Breast epithelium (tissue), 4 donors: Measurements from ENCODE around the gene C1QTNF6. TPM values are rescaled to one million over a fixed set of nuclear protein-coding genes. Genes with fewer than 3 reads are reported as not detected.

Experiments
- DNase-seq, 2 donors: peaks; one replicate each; pipeline ENCODE4 v3.0.0-alpha.2; 2019; ENCODE audit warnings: low spot score in 2 of 2
- H3K27ac ChIP-seq, 2 donors: fragments of 200-600 bp; sonication (generic) in 1 of 2; one replicate each; pipeline ENCODE4 v1.5.1; 2016 to 2019; ENCODE audit warnings: mild to moderate bottlenecking in 1 of 2
- H3K27me3 ChIP-seq, 2 donors: fragments of 200-600 bp; sonication (generic) in 1 of 2; one replicate each; pipeline versions ENCODE4 v1.5.1 to v1.6.0; 2017 to 2019; ENCODE audit warnings: control low read depth in 1 of 2, mild to moderate bottlenecking in 1 of 2
- H3K36me3 ChIP-seq: fragments of 200-600 bp; one replicate; pipeline ENCODE4 v1.5.1; 2019
- H3K4me1 ChIP-seq, 2 donors: fragments of 200-600 bp; sonication (generic); one replicate each; pipeline ENCODE4 v1.5.1; 2016 to 2019; ENCODE audit warnings: control low read depth in 1 of 2
- H3K4me3 ChIP-seq, 3 donors: fragments of 200-600 bp; sonication (generic); 1 replicate in 2 of 3; 2 replicates in 1 of 3; pipeline ENCODE4 v1.5.1; 2016 to 2019; ENCODE audit warnings: mild to moderate bottlenecking in 3 of 3, moderate library complexity in 2 of 3
- H3K9me3 ChIP-seq, 2 donors: fragments of 200-600 bp; sonication (generic) in 1 of 2; one replicate each; pipeline ENCODE4 v1.5.1; 2016 to 2019; ENCODE audit warnings: control low read depth in 1 of 2
- POLR2A ChIP-seq: fragments of 450-650 bp; IDR thresholded peaks from one replicate; pipeline ENCODE4 v1.6.1; 2016; ENCODE audit warnings: antibody characterized with exemption, mild to moderate bottlenecking, moderate library complexity
- POLR2AphosphoS5 ChIP-seq, 3 donors: sonication (generic); formaldehyde crosslinking; IDR thresholded peaks; one replicate each; pipeline ENCODE4 v1.6.1; 2017; ENCODE audit warnings: antibody characterized with exemption in 3 of 3
- intact Hi-C: fragments of 100-400 bp; cut with DNase I; formaldehyde crosslinking; loops from one replicate; pipeline ENCODE4 v1.15.1; 2023; ENCODE audit warnings: low total_unique reads
- total RNA-seq, 3 donors: library from RNA; depleted of rRNA; stranded (reverse); fragments of >200 nt; gene quantifications; one replicate each; pipeline ENCODE4 v1.1.0, GENCODE V29; 2016
- TF ChIP-seq, protein P1 (sequence below), 3 donors: fragments of 450-650 bp; IDR thresholded peaks; one replicate each; pipeline ENCODE4 v1.5.1; 2016 to 2017; ENCODE audit warnings: antibody characterized with exemption in 3 of 3, mild to moderate bottlenecking in 3 of 3, moderate library complexity in 3 of 3

The C1QTNF6 gene
- total RNA-seq, 3 donors from 2014 or later: 2.2 to 3.6 (median 3.5) TPM

DNA sequence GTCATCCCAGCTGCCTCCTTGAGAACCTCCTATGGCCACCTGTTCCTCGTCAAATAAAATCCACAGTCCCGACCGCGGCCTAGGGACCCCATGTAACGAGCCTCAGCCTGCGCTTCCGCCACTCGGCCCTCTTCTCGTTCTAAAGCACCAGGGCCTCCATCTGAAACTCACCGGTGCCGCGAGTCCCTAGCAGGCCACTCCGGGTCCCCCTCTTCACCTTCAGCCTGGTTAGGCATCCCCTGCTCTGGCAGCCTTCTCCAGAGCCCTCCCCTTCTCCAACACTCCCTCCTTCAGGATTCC, 26.6 kb upstream of the C1QTNF6 start:
- TF ChIP-seq POLR2AphosphoS5 (IDR thresholded peaks at IDR 0.05) (no peak), POLR2A (no peak)
- TF ChIP-seq, protein P1, sequence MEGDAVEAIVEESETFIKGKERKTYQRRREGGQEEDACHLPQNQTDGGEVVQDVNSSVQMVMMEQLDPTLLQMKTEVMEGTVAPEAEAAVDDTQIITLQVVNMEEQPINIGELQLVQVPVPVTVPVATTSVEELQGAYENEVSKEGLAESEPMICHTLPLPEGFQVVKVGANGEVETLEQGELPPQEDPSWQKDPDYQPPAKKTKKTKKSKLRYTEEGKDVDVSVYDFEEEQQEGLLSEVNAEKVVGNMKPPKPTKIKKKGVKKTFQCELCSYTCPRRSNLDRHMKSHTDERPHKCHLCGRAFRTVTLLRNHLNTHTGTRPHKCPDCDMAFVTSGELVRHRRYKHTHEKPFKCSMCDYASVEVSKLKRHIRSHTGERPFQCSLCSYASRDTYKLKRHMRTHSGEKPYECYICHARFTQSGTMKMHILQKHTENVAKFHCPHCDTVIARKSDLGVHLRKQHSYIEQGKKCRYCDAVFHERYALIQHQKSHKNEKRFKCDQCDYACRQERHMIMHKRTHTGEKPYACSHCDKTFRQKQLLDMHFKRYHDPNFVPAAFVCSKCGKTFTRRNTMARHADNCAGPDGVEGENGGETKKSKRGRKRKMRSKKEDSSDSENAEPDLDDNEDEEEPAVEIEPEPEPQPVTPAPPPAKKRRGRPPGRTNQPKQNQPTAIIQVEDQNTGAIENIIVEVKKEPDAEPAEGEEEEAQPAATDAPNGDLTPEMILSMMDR (IDR thresholded peaks at IDR 0.05): no peak
- no peak overlapping the region for H3K27ac ChIP-seq
- no peaks in the 10 kb centered on the region for H3K9me3 ChIP-seq
- H3K4me1 ChIP-seq: no peaks in the 10 kb centered on the region
- no peak overlapping the region for H3K4me3 ChIP-seq
- intact Hi-C loops: no loop called here
- no peaks in the 10 kb centered on the region for H3K36me3 ChIP-seq
- no peaks in the 10 kb centered on the region for H3K27me3 ChIP-seq
- DNase-seq: no peak

DNA sequence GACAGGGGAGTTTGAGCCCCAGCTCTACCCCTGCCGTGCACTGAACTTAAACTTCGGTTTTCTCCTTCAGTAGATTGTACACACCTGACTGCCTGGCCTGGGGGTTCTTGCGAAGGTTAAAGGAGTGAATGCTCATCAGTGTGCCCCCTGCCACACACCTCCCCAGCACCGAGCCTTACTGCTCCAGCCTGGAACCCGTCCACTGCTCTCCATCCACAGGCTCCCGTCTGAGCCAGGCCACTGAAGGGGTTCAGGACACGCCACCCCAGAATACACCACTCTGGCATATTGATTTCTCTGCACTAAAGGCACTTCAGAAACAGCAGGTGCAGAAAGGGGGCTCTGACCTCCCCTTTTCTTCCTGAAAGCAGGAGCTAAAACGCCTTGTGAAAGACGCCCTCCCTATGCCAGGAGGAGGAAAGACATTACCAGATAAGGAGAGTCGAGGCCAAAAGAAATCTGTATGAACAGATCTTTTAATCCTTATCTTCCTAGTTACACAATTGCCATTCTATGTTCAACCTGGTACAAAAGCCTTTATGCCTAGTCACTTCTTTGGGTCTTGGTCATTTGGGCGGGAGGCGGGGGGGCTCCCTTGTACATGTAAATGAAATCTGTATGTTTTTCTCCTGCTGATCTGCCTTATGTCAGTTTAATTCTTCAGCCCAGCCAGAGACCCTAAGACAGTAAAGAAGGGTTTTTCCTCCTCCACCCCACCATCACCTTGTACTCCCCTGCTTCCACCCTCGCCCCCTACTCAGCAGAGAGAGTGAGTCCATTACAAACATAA, 26.1 kb upstream of the C1QTNF6 start:
- no peaks in the 10 kb centered on the region for H3K4me1 ChIP-seq
- no peak for DNase-seq
- H3K27ac ChIP-seq: no peak overlapping the region
- intact Hi-C loops: no loop called here
- TF ChIP-seq POLR2A: no peak
- no peak for TF ChIP-seq POLR2AphosphoS5 (IDR thresholded peaks at IDR 0.05)
- TF ChIP-seq, protein P1 (IDR thresholded peaks at IDR 0.05): no peak
- no peaks in the 10 kb centered on the region for H3K36me3 ChIP-seq
- H3K27me3 ChIP-seq: no peaks in the 10 kb centered on the region
- no peaks in the 10 kb centered on the region for H3K9me3 ChIP-seq
- no peak overlapping the region for H3K4me3 ChIP-seq

DNA sequence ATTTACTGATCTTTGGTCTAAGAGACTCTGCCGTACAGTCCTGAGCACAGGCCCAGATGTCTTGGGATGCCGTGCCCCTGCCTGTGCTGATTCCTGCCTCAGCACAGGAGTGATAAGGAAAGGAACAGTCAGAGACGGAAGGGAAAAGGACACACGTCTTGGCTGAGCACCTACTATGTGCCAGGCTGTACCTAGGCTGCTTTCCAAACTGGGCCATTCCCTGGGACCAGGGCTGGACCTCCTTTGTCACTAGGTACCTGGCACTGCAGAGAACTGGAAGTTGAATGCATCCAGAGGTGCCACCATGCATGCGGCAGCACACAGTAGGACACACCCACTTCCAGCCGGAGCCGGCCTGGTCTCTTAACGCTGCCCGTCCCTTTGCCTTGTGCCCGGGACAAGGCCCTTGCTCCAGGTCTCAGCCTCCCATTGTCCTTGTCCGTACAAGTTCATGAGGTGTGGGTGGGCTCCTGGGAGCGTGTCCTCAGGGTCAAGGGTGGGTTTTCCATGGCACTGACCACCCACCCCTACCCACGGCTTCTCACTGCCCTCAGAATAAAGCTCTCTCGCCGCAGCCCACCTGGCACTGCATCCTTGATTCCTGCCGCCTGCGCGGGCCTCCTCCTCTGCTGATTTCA, 25.3 kb upstream of the C1QTNF6 start:
- Histone ChIP-seq H3K4me3 (no peak overlapping the region), H3K36me3 (no peaks in the 10 kb centered on the region), H3K4me1 (no peaks in the 10 kb centered on the region), H3K9me3 (no peaks in the 10 kb centered on the region), H3K27ac (no peak overlapping the region), H3K27me3 (no peaks in the 10 kb centered on the region)
- TF ChIP-seq POLR2A: no peak
- no peak for TF ChIP-seq POLR2AphosphoS5 (IDR thresholded peaks at IDR 0.05)
- TF ChIP-seq, protein P1 (IDR thresholded peaks at IDR 0.05): no peak
- intact Hi-C loops: no loop called here
- no peak for DNase-seq

DNA sequence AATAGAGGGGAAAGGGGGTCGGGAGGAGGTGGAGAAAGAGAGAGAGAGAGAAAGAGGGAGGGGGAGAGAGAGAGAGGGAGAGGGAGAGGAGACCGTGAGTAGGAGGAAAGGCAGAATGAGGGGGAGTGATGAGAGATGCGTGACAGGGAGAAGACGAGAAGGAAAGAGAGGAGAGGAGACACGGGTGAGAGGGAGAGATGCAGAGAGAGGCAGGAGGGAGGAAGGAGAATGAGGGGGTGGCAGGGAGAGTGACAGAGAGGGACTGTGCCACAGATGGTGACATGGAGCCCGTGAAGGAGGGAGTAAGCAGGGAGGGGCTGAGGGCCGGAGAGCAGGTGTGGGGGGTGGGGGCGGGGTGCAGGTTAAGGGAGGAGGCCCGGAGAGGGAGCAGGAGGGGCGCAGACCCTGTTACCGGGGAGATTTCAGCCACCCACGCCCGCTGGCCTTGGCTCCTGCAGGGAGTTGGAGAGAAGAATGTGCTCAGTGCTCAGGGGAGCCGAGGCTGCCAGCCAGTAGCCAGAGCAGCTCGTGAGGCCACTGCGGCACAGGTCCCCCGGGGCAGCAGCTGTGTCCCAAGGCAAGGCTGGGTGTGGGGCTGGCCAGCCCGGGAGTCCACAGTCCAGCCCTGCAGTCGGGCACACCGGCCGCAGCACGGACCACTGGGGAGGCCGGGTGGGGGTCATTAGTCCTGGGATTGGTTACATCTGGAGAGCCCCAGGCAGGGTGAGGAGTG, 24.3 kb upstream of the C1QTNF6 start, which contains the start of gene SSTR3:
SSTR3 (minus strand) TSS at position 304 of the 733 bp plus-strand sequence. CDS start 4,674 bp downstream, outside the sequence.
- Histone ChIP-seq H3K4me1 (no peaks in the 10 kb centered on the region), H3K4me3 (peak within 1 kb of the TSS in 1 of 3 donors; percentile 15), H3K36me3 (no peaks in the 10 kb centered on the region), H3K9me3 (no peaks in the 10 kb centered on the region), H3K27me3 (no peaks in the 10 kb centered on the region), H3K27ac (no peak within 1 kb of the TSS)
- no peak for DNase-seq
- intact Hi-C loops: no loop called here
- no peak for TF ChIP-seq POLR2A
- no peak for TF ChIP-seq POLR2AphosphoS5 (IDR thresholded peaks at IDR 0.05)
- TF ChIP-seq, protein P1 (IDR thresholded peaks at IDR 0.05): no peak

DNA sequence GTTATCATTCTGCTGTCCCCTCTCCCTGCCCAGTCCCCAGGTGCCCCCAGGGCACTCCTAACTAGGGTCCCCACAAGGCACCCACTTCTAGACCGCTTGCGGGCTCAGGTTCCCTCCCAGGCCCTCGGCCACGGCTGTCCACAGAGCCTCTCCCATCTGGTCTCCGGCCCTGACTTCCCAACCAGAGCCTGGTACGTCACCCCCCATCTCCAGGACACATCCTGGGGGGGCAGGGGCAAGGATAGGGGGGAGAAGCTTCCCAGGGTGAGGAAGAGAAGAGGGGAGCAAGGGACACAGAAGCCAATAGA, 23.8 kb upstream of the C1QTNF6 start:
- Histone ChIP-seq H3K9me3 (no peaks in the 10 kb centered on the region), H3K27me3 (no peaks in the 10 kb centered on the region), H3K4me1 (no peaks in the 10 kb centered on the region), H3K27ac (no peak overlapping the region), H3K4me3 (no peak overlapping the region), H3K36me3 (no peaks in the 10 kb centered on the region)
- no peak for DNase-seq
- intact Hi-C loops: no loop called here
- TF ChIP-seq, protein P1 (IDR thresholded peaks at IDR 0.05): no peak
- TF ChIP-seq POLR2A (no peak), POLR2AphosphoS5 (IDR thresholded peaks at IDR 0.05) (no peak)
